Breast epithelium (tissue), 4 donors: Measurements from ENCODE around the gene HAND2. TPM values are rescaled to one million over a fixed set of nuclear protein-coding genes. Genes with fewer than 3 reads are reported as not detected.
A peak's percentile ranks its signal among the peaks of the same experiment; 100 is the strongest.

Experiments
- DNase-seq, 2 donors: peaks; one replicate each; pipeline ENCODE4 v3.0.0-alpha.2; 2019; ENCODE audit warnings: low spot score in 2 of 2
- H3K27ac ChIP-seq, 2 donors: fragments of 200-600 bp; sonication (generic) in 1 of 2; one replicate each; pipeline ENCODE4 v1.5.1; 2016 to 2019; ENCODE audit warnings: mild to moderate bottlenecking in 1 of 2
- H3K27me3 ChIP-seq, 2 donors: fragments of 200-600 bp; sonication (generic) in 1 of 2; one replicate each; pipeline versions ENCODE4 v1.5.1 to v1.6.0; 2017 to 2019; ENCODE audit warnings: control low read depth in 1 of 2, mild to moderate bottlenecking in 1 of 2
- H3K36me3 ChIP-seq: fragments of 200-600 bp; one replicate; pipeline ENCODE4 v1.5.1; 2019
- H3K4me1 ChIP-seq, 2 donors: fragments of 200-600 bp; sonication (generic); one replicate each; pipeline ENCODE4 v1.5.1; 2016 to 2019; ENCODE audit warnings: control low read depth in 1 of 2
- H3K4me3 ChIP-seq, 3 donors: fragments of 200-600 bp; sonication (generic); 1 replicate in 2 of 3; 2 replicates in 1 of 3; pipeline ENCODE4 v1.5.1; 2016 to 2019; ENCODE audit warnings: mild to moderate bottlenecking in 3 of 3, moderate library complexity in 2 of 3
- H3K9me3 ChIP-seq, 2 donors: fragments of 200-600 bp; sonication (generic) in 1 of 2; one replicate each; pipeline ENCODE4 v1.5.1; 2016 to 2019; ENCODE audit warnings: control low read depth in 1 of 2
- POLR2A ChIP-seq: fragments of 450-650 bp; IDR thresholded peaks from one replicate; pipeline ENCODE4 v1.6.1; 2016; ENCODE audit warnings: antibody characterized with exemption, mild to moderate bottlenecking, moderate library complexity
- POLR2AphosphoS5 ChIP-seq, 3 donors: sonication (generic); formaldehyde crosslinking; IDR thresholded peaks; one replicate each; pipeline ENCODE4 v1.6.1; 2017; ENCODE audit warnings: antibody characterized with exemption in 3 of 3
- intact Hi-C: fragments of 100-400 bp; cut with DNase I; formaldehyde crosslinking; loops from one replicate; pipeline ENCODE4 v1.15.1; 2023; ENCODE audit warnings: low total_unique reads
- total RNA-seq, 3 donors: library from RNA; depleted of rRNA; stranded (reverse); fragments of >200 nt; gene quantifications; one replicate each; pipeline ENCODE4 v1.1.0, GENCODE V29; 2016
- TF ChIP-seq, protein P1 (sequence below), 3 donors: fragments of 450-650 bp; IDR thresholded peaks; one replicate each; pipeline ENCODE4 v1.5.1; 2016 to 2017; ENCODE audit warnings: antibody characterized with exemption in 3 of 3, mild to moderate bottlenecking in 3 of 3, moderate library complexity in 3 of 3

HAND2 gene
- total RNA-seq, 3 donors from 2014 or later, result 10.5 to 29.6 (median 12.8) TPM

DNA sequence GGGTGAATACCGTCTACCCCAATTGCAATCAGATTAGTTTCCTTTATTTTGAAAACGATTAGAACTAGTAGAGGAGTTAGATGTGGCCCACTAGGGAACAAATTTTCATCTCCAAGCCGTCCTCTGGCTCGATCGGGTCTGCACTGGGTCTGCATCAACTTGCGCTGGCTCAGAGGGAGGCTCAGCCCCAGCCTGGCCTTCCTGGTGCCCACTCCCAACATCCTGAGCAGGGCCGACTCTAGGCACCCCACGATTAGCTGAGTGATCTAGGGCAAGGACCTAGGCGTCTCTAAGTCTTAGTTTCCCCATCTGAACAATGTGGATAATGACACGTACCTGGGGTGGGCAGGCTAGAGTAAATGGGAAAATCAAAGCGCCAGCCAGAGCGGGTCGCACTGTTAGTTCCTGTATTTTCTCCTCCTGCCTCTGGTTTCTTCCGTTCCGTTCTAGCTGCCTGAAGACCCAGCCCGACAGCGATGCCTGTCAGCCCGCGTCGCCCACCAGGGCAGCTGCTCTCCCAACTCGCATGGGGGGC is 7.7 kb upstream of the HAND2 start:
- H3K4me3 ChIP-seq, result peak overlapping the region; percentile 37 to 66 (median 50)

GRCh38 chr4:173536808-173537429 is 6.9 kb upstream of the HAND2 start:
- intact Hi-C loops, result no loop called here
- H3K4me1 ChIP-seq, result no peaks in the 10 kb centered on the region

More for the DNA sequence above, 7.7 kb upstream of the HAND2 start:
- Histone ChIP-seq H3K9me3 (no peaks in the 10 kb centered on the region), H3K36me3 (no peaks in the 10 kb centered on the region), H3K4me1 (no peaks in the 10 kb centered on the region), H3K27me3 (peaks cover 0 to 77% of the 10 kb centered on the region in 2 donors), H3K27ac (peak overlapping the region in 1 of 2 donors; percentile 57)
- no peak for TF ChIP-seq POLR2AphosphoS5 (IDR thresholded peaks at IDR 0.05)
- TF ChIP-seq POLR2A, result no peak
- TF ChIP-seq, protein P1, sequence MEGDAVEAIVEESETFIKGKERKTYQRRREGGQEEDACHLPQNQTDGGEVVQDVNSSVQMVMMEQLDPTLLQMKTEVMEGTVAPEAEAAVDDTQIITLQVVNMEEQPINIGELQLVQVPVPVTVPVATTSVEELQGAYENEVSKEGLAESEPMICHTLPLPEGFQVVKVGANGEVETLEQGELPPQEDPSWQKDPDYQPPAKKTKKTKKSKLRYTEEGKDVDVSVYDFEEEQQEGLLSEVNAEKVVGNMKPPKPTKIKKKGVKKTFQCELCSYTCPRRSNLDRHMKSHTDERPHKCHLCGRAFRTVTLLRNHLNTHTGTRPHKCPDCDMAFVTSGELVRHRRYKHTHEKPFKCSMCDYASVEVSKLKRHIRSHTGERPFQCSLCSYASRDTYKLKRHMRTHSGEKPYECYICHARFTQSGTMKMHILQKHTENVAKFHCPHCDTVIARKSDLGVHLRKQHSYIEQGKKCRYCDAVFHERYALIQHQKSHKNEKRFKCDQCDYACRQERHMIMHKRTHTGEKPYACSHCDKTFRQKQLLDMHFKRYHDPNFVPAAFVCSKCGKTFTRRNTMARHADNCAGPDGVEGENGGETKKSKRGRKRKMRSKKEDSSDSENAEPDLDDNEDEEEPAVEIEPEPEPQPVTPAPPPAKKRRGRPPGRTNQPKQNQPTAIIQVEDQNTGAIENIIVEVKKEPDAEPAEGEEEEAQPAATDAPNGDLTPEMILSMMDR (IDR thresholded peaks at IDR 0.05), result no peak
- intact Hi-C loops, result no loop called here
- DNase-seq, result no peak

GRCh38 chr4:173535957-173536356 is 5.9 kb upstream of the HAND2 start:
- intact Hi-C loops, result no loop called here
- no peak overlapping the region for H3K27ac ChIP-seq
- H3K4me3 ChIP-seq, result no peak overlapping the region
- H3K27me3 ChIP-seq, result peaks cover 0 to 92% of the 10 kb centered on the region in 2 donors
- no peaks in the 10 kb centered on the region for H3K9me3 ChIP-seq
- TF ChIP-seq POLR2A (no peak), POLR2AphosphoS5 (IDR thresholded peaks at IDR 0.05) (no peak)
- TF ChIP-seq, protein P1 (IDR thresholded peaks at IDR 0.05), result no peak
- DNase-seq, result no peak
- no peaks in the 10 kb centered on the region for H3K36me3 ChIP-seq
- H3K4me1 ChIP-seq, result no peaks in the 10 kb centered on the region

More at GRCh38 chr4:173536808-173537429, 6.9 kb upstream of the HAND2 start:
- no peaks in the 10 kb centered on the region for H3K9me3 ChIP-seq
- no peaks in the 10 kb centered on the region for H3K36me3 ChIP-seq
- TF ChIP-seq POLR2A (no peak), POLR2AphosphoS5 (IDR thresholded peaks at IDR 0.05) (no peak)
- TF ChIP-seq, protein P1 (IDR thresholded peaks at IDR 0.05), result no peak
- peaks cover 0 to 85% of the 10 kb centered on the region in 2 donors for H3K27me3 ChIP-seq
- DNase-seq, result no peak
- H3K4me3 ChIP-seq, result no peak overlapping the region
- no peak overlapping the region for H3K27ac ChIP-seq

DNA sequence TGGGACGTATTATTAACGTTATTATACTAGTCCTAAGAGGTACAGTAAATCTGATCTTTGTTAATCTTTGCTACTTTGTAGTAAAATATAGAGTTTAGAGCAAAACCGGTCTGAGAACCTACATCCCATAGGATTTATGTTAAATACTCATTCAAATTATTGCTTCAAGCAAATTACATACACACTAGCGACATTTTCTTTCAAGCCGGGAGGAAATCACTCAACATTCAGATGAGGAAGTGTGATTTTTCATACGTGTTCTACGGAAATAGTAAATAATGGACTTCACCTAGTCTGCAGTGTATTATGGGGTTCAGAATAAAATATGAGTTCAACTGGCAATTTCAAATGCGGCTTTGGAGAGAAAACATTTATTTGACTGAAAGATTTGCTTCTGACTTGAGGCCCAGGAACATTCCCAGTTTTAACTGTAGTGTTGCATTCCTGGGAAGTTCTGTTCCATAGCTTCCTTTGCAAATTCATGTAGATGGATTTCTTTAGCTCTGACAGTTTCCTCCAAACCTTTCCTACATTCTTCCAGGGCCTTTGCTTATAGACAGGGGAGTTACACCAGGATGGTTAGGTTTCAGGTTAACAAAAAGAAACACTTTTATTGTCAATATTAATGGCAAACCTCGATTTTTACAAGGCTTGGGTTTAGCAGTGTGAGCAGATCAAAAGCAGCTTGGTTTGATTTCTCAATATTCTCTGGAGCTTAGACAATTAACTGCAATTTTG is 5.3 kb upstream of the HAND2 start:
- no peak overlapping the region for H3K27ac ChIP-seq
- intact Hi-C loops, result no loop called here
- H3K27me3 ChIP-seq, result peaks cover 0 to 92% of the 10 kb centered on the region in 2 donors

More for the DNA sequence above, 5.3 kb upstream of the HAND2 start:
- Histone ChIP-seq H3K9me3 (no peaks in the 10 kb centered on the region), H3K4me1 (no peaks in the 10 kb centered on the region), H3K36me3 (no peaks in the 10 kb centered on the region), H3K4me3 (no peak overlapping the region)
- TF ChIP-seq, protein P1 (IDR thresholded peaks at IDR 0.05), result no peak
- no peak for TF ChIP-seq POLR2A
- no peak for TF ChIP-seq POLR2AphosphoS5 (IDR thresholded peaks at IDR 0.05)
- DNase-seq, result no peak
